K562 (cell line): ENCODE results near the gene THEM5. TPM values are rescaled to one million over a fixed set of nuclear protein-coding genes. Genes with fewer than 3 reads are reported as not detected.

ENCODE experiments used
- BRF1 ChIP-seq: IDR thresholded peaks from 3 replicates; pipeline ENCODE4 v1.6.1; 2011; ENCODE audit warnings: borderline replicate concordance, mild to moderate bottlenecking; ENCODE audit not compliant: insufficient read length; ENCODE audit errors: extremely low read depth
- PHTF2 ChIP-seq: fragments of 250-450 bp; sonication (Bioruptor Pico); IDR thresholded peaks from 2 replicates; pipeline ENCODE4 v1.5.0; 2021; ENCODE audit warnings: mild to moderate bottlenecking
- RBM25 ChIP-seq: fragments of 200-400 bp; formaldehyde crosslinking; IDR thresholded peaks from 2 replicates; pipeline ENCODE4 v1.6.1; 2018; ENCODE audit warnings: low read length, low read depth, moderate library complexity; ENCODE audit not compliant: severe bottlenecking
- SMARCA4 ChIP-seq: fragments of 450-650 bp; IDR thresholded peaks from 2 replicates; pipeline ENCODE4 v1.6.1; 2016
- SP1 ChIP-seq: sonication (generic); formaldehyde crosslinking; IDR thresholded peaks from 2 replicates; pipeline ENCODE4 v1.8.1; 2022; ENCODE audit warnings: mild to moderate bottlenecking, missing genetic modification reagents
- SREBF1 ChIP-seq: fragments of 150-350 bp; IDR thresholded peaks from 2 replicates; pipeline ENCODE4 v1.6.1; 2014; ENCODE audit warnings: antibody characterized with exemption, low read depth, low read length, borderline replicate concordance
- TAF1 ChIP-seq: IDR thresholded peaks from 2 replicates; pipeline ENCODE4 v1.6.1; 2011; ENCODE audit warnings: mild to moderate bottlenecking, low read length, moderate library complexity; ENCODE audit not compliant: insufficient read depth, control insufficient read depth, severe bottlenecking; ENCODE audit errors: extremely low read depth
- ZC3H8 ChIP-seq: fragments of 450-650 bp; IDR thresholded peaks from 2 replicates; pipeline ENCODE4 v1.6.1; 2017
- polyA plus RNA-seq, 8 experiments: library from polyadenylated mRNA; depleted of rRNA in 4 of 8; stranded (reverse) in 5 of 8; unstranded in 3 of 8; fragments of >200 nt; fragmentation: Nextera tagmentation in 2 of 8; fragmentation: Illumina TruSeq in 1 of 8; extraction: Ambion mirVana in 2 of 8; extraction: Trizol in 1 of 8; gene quantifications; 2 replicates each; pipeline versions ENCODE4 v1.2.1 to v1.2.3, GENCODE V29; 2011 to 2014; ENCODE audit warnings: inconsistent platforms in 1 of 8, missing spikeins in 1 of 8
- total RNA-seq, 7 experiments: library from RNA; depleted of rRNA in 6 of 7; stranded (reverse); fragments of >200 nt in 6 of 7; fragmentation: Illumina TruSeq in 2 of 7; extraction: Trizol in 2 of 7; gene quantifications; 2 replicates each; pipeline versions ENCODE4 v1.2.1 to v1.2.3, GENCODE V29; 2011 to 2021; ENCODE audit warnings: low replicate concordance in 1 of 7
- TF ChIP-seq, protein P1 (sequence below): sonication (generic); formaldehyde crosslinking; IDR thresholded peaks from 2 replicates; pipeline ENCODE4 v1.8.0; 2022; ENCODE audit warnings: mild to moderate bottlenecking, missing genetic modification reagents

THEM5 gene
- total and polyA plus RNA-seq, 9 of the 15 experiments (the other 6 are each of a cell fraction or from before 2014, with no cell fraction given) = not detected

DNA sequence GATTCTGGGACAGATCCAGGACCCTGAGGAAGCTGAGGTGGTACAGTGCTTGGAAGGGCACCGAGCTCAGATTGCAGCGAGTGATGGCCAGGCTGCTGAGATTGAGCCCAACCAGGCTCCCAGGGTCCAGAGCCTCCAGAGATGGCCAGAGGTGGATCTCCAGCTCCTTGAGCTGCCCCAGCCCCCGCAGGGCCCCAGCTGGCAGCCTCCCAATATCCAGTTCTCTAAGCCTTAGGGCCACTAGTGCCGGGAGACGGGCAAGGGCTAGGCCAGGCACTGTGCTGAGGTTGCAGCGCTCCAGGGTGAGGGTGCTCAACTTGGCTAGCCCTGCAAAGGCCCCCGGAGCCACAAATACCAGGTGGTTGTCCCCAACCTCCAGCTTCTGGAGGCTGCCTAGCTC, 51.7 kb downstream of the THEM5 start (continued):
- TF ChIP-seq, protein P1, sequence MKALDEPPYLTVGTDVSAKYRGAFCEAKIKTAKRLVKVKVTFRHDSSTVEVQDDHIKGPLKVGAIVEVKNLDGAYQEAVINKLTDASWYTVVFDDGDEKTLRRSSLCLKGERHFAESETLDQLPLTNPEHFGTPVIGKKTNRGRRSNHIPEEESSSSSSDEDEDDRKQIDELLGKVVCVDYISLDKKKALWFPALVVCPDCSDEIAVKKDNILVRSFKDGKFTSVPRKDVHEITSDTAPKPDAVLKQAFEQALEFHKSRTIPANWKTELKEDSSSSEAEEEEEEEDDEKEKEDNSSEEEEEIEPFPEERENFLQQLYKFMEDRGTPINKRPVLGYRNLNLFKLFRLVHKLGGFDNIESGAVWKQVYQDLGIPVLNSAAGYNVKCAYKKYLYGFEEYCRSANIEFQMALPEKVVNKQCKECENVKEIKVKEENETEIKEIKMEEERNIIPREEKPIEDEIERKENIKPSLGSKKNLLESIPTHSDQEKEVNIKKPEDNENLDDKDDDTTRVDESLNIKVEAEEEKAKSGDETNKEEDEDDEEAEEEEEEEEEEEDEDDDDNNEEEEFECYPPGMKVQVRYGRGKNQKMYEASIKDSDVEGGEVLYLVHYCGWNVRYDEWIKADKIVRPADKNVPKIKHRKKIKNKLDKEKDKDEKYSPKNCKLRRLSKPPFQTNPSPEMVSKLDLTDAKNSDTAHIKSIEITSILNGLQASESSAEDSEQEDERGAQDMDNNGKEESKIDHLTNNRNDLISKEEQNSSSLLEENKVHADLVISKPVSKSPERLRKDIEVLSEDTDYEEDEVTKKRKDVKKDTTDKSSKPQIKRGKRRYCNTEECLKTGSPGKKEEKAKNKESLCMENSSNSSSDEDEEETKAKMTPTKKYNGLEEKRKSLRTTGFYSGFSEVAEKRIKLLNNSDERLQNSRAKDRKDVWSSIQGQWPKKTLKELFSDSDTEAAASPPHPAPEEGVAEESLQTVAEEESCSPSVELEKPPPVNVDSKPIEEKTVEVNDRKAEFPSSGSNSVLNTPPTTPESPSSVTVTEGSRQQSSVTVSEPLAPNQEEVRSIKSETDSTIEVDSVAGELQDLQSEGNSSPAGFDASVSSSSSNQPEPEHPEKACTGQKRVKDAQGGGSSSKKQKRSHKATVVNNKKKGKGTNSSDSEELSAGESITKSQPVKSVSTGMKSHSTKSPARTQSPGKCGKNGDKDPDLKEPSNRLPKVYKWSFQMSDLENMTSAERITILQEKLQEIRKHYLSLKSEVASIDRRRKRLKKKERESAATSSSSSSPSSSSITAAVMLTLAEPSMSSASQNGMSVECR (CRISPR knock-in tag) = no peak
- TF ChIP-seq SMARCA4 = no peak
- TF ChIP-seq SP1 (CRISPR knock-in tag) = no peak
- no peak for TF ChIP-seq TAF1
- TF ChIP-seq PHTF2 = no peak
- TF ChIP-seq RBM25 = no peak
- no peak for TF ChIP-seq SREBF1
- TF ChIP-seq BRF1 = no peak
- TF ChIP-seq ZC3H8 = no peak
